HCT116 (cell line): ENCODE measurements around the gene SEL1L3. TPM values are rescaled to one million over a fixed set of nuclear protein-coding genes. Genes with fewer than 3 reads are reported as not detected.

Experiments used
- ATAC-seq: fragments of 200-7000 bp; cut with Tn5 transposase; 2 replicates; pipeline ENCODE4 v1.9.1; 2020; ENCODE audit warnings: mild to moderate bottlenecking, moderate library complexity
- BruUV-seq: library from RNA; stranded (reverse); fragments of 400-500 nt; replicated peaks from 2 replicates; lab custom pipeline; 2021; lab: Mats Ljungman, UMichigan
- CTCF ChIA-PET: fragments of 300-600 bp; sonication (Branson Sonifier 250); formaldehyde crosslinking; loops from one replicate; lab custom pipeline; 2021; ENCODE audit warnings: antibody characterized with exemption; lab: Charles Lee
- POLR2A ChIA-PET: fragments of 300-600, 350-600 bp; sonication (Branson Sonifier 250); formaldehyde crosslinking; loops from one replicate; lab custom pipeline; 2021; ENCODE audit warnings: antibody characterized with exemption; lab: Charles Lee
- RAD21 ChIA-PET, 2 experiments: fragments of 300-600 bp; sonication (Branson Sonifier 250); formaldehyde crosslinking; loops; one replicate each; lab custom pipeline; 2023; ENCODE audit warnings: low total read pairs in 2 of 2; ENCODE audit not compliant: uncharacterized antibody in 2 of 2, unreplicated experiment in 2 of 2, low non-redundant PET in 1 of 2; lab: Charles Lee
- DNase-seq: peaks from one replicate; pipeline ENCODE4 v3.0.0-alpha.2; 2010; ENCODE audit warnings: low read depth, low spot score
- H2AFZ ChIP-seq: fragments of 200-600 bp; shearing (Covaris generic), sonication (generic); 2 replicates; pipeline ENCODE4 v1.6.1; 2017; ENCODE audit warnings: low read depth, mixed run types, mixed read lengths, antibody characterized with exemption, low read length; ENCODE audit not compliant: poor library complexity, severe bottlenecking
- H3K27ac ChIP-seq: 2 replicates; pipeline ENCODE4 v1.5.1; 2012; ENCODE audit warnings: low read depth, low read length
- H3K27me3 ChIP-seq: fragments of 200-600 bp; sonication (generic); 2 replicates; pipeline ENCODE4 v1.6.1; 2016; ENCODE audit warnings: mixed run types, low read length, mixed read lengths; ENCODE audit not compliant: insufficient read depth
- H3K36me3 ChIP-seq, 2 experiments: fragments of 200-500 bp in 1 of 2; fragments of 200-600 bp in 1 of 2; sonication (Bioruptor generic) in 1 of 2; sonication (generic) in 1 of 2; 2 replicates each; pipeline versions ENCODE4 v1.5.1 to v1.6.1; 2014 to 2016; ENCODE audit warnings: low read length in 2 of 2, inconsistent platforms in 1 of 2, mixed read lengths in 1 of 2, mixed run types in 1 of 2; ENCODE audit not compliant: insufficient read depth in 2 of 2, control insufficient read depth in 1 of 2
- H3K4me1 ChIP-seq, 2 experiments: fragments of 200-600 bp in 1 of 2; sonication (generic) in 1 of 2; 2 replicates each; pipeline versions ENCODE4 v1.5.1 to v1.6.1; 2012 to 2017; ENCODE audit warnings: low read length in 2 of 2, inconsistent platforms in 1 of 2, mild to moderate bottlenecking in 1 of 2, mixed read lengths in 1 of 2, mixed run types in 1 of 2, moderate library complexity in 1 of 2; ENCODE audit not compliant: insufficient read depth in 2 of 2, control insufficient read depth in 1 of 2
- H3K4me2 ChIP-seq: fragments of 200-600 bp; sonication (generic); 2 replicates; pipeline ENCODE4 v1.6.1; 2017; ENCODE audit warnings: mixed run types, low read length, mixed read lengths
- H3K4me3 ChIP-seq, 2 experiments: fragments of 200-600 bp in 1 of 2; sonication (generic) in 1 of 2; replicated peaks in 1 of 2; 2 replicates each; pipeline ENCODE4 v1.5.1; 2011 to 2016; ENCODE audit warnings: low read length in 2 of 2, control low read depth in 1 of 2, low read depth in 1 of 2, mild to moderate bottlenecking in 1 of 2, mixed read lengths in 1 of 2, mixed run types in 1 of 2
- H3K79me2 ChIP-seq: fragments of 200-600 bp; sonication (generic); 2 replicates; pipeline ENCODE4 v1.6.1; 2017; ENCODE audit warnings: mild to moderate bottlenecking, mixed run types, low read length, moderate library complexity, mixed read lengths; ENCODE audit not compliant: insufficient read depth
- H3K9ac ChIP-seq: fragments of 200-600 bp; sonication (generic); 2 replicates; pipeline ENCODE4 v1.6.1; 2016; ENCODE audit warnings: low read length, mixed read lengths
- H3K9me2 ChIP-seq: fragments of 200-600 bp; sonication (generic), shearing (Covaris generic); 2 replicates; pipeline ENCODE4 v1.6.1; 2017; ENCODE audit warnings: mixed run types, mild to moderate bottlenecking, moderate library complexity; ENCODE audit not compliant: insufficient read depth
- H3K9me3 ChIP-seq, 2 experiments: fragments of 200-500 bp in 1 of 2; fragments of 200-600 bp in 1 of 2; sonication (Bioruptor generic) in 1 of 2; sonication (generic) in 1 of 2; 2 replicates each; pipeline ENCODE4 v1.6.1; 2014 to 2017; ENCODE audit warnings: low read length in 2 of 2, mixed read lengths in 2 of 2, inconsistent platforms in 1 of 2, low read depth in 1 of 2, mild to moderate bottlenecking in 1 of 2, mixed run types in 1 of 2, moderate library complexity in 1 of 2; ENCODE audit not compliant: control insufficient read depth in 1 of 2, insufficient read depth in 1 of 2
- H4K20me1 ChIP-seq: fragments of 200-600 bp; sonication (generic), shearing (Covaris generic); 2 replicates; pipeline ENCODE4 v1.6.1; 2017; ENCODE audit warnings: mixed run types, mild to moderate bottlenecking, moderate library complexity; ENCODE audit not compliant: insufficient read depth
- CEBPB ChIP-seq: IDR thresholded peaks from 2 replicates; pipeline ENCODE4 v1.6.1; 2012; ENCODE audit warnings: low read depth
- EGR1 ChIP-seq: IDR thresholded peaks from 2 replicates; pipeline ENCODE4 v1.6.1; 2012; ENCODE audit warnings: low read depth
- ELF1 ChIP-seq: IDR thresholded peaks from 2 replicates; pipeline ENCODE4 v1.6.1; 2012; ENCODE audit warnings: low read depth, borderline replicate concordance
- EZH2 ChIP-seq: fragments of 200-600 bp; sonication (generic); IDR thresholded peaks from 2 replicates; pipeline ENCODE4 v1.6.1; 2017; ENCODE audit warnings: antibody characterized with exemption, mixed run types
- EZH2phosphoT487 ChIP-seq: fragments of 200-600 bp; IDR thresholded peaks from 2 replicates; pipeline ENCODE4 v1.6.1; 2018; ENCODE audit warnings: antibody characterized with exemption, borderline replicate concordance
- FOSL1 ChIP-seq: IDR thresholded peaks from 2 replicates; pipeline ENCODE4 v1.6.1; 2012; ENCODE audit warnings: low read depth
- JUND ChIP-seq: IDR thresholded peaks from 2 replicates; pipeline ENCODE4 v1.6.1; 2012
- RAD21 ChIP-seq: IDR thresholded peaks from 2 replicates; pipeline ENCODE4 v1.6.1; 2012; ENCODE audit warnings: low read depth, mild to moderate bottlenecking
- SIN3A ChIP-seq: IDR thresholded peaks from 2 replicates; pipeline ENCODE4 v1.6.1; 2012; ENCODE audit warnings: low read depth
- SRF ChIP-seq: IDR thresholded peaks from 2 replicates; pipeline ENCODE4 v1.6.1; 2012; ENCODE audit warnings: low read depth
- YY1 ChIP-seq: IDR thresholded peaks from 2 replicates; pipeline ENCODE4 v1.6.1; 2011; ENCODE audit warnings: low read length, low read depth, moderate library complexity, mild to moderate bottlenecking; ENCODE audit not compliant: insufficient replicate concordance; ENCODE audit errors: extremely low read depth
- ZFX ChIP-seq: fragments of 450-650 bp; IDR thresholded peaks from 2 replicates; pipeline ENCODE4 v1.6.1; 2017
- ZNF274 ChIP-seq: fragments of 200-500 bp; sonication (Bioruptor generic); IDR thresholded peaks from 2 replicates; pipeline ENCODE4 v1.6.1; 2014; ENCODE audit warnings: mild to moderate bottlenecking, low read depth, low read length, inconsistent platforms
- intact Hi-C: fragments of 100-400 bp; cut with micrococcal nuclease; formaldehyde crosslinking; loops from 2 replicates; pipeline ENCODE4 v1.10.0; 2022
- total RNA-seq: library from RNA; stranded (reverse); gene quantifications from one replicate; pipeline ENCODE4 v1.2.1, GENCODE V29; 2021; ENCODE audit not compliant: unreplicated experiment
- TF ChIP-seq, protein P1 (sequence below): IDR thresholded peaks from 2 replicates; pipeline ENCODE4 v1.6.1; 2012; ENCODE audit warnings: low read depth
- TF ChIP-seq, protein P2 (sequence below), 3 experiments: fragments of 200-600 bp in 1 of 3; sonication (generic) in 1 of 3; IDR thresholded peaks in 2 of 3; conservative IDR thresholded peaks in 1 of 3; 2 replicates each; pipeline ENCODE4 v1.5.1; 2012 to 2017; ENCODE audit warnings: low read depth in 2 of 3, low read length in 2 of 3, antibody characterized with exemption in 1 of 3, borderline replicate concordance in 1 of 3, control low read depth in 1 of 3, mild to moderate bottlenecking in 1 of 3, mixed read lengths in 1 of 3, mixed run types in 1 of 3, moderate library complexity in 1 of 3; ENCODE audit not compliant: insufficient read depth in 1 of 3
- TF ChIP-seq, protein P3 (sequence below): IDR thresholded peaks from 2 replicates; pipeline ENCODE4 v1.6.1; 2011; ENCODE audit warnings: mild to moderate bottlenecking, low read length, moderate library complexity; ENCODE audit not compliant: insufficient replicate concordance; ENCODE audit errors: extremely low read depth
- TF ChIP-seq, protein P4 (sequence below): IDR thresholded peaks from 2 replicates; pipeline ENCODE4 v1.6.1; 2012

SEL1L3 gene
- total RNA-seq, 1 experiment from 2014 or later = 45.0 TPM

DNA sequence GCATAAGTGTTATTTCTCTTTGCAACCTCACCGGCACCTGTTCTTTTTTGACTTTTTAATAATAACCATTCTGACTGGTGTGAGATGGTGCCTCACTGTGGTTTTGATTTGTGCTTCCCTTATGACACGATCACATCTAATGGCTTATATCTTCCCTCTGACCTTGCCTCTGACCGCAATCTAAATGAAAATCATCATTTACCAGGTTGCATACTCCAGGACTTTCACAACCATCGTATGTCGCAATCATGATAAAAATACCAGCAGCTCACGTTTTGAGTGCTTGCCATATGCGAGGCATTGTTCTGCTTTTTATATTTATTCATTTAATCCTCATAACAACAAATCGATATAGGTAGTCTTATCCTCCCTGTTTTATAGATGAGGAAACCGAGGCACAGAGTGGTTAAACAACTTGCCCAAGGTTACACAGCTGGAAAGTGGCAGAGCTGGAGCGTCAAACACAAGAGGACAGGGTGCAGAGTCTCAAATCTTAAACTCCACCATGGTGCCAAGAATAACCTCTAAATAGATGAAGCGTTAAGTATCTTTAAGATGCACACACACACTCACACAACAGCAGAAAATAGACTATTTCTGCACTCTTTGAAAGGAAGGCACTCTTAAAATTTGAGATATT is 102.2 kb downstream of the SEL1L3 start:
- Histone ChIP-seq H3K27me3 (no peaks in the 10 kb centered on the region), H3K9ac (no peak overlapping the region), H3K9me2 (no peaks in the 10 kb centered on the region), H3K36me3 (peaks cover 10 to 19% of the 10 kb centered on the region in 2 experiments), H3K4me3 (no peak overlapping the region), H3K4me2 (no peak overlapping the region), H2AFZ (no peak overlapping the region), H3K9me3 (no peaks in the 10 kb centered on the region), H4K20me1 (no peaks in the 10 kb centered on the region), H3K27ac (no peak overlapping the region), H3K79me2 (no peaks in the 10 kb centered on the region), H3K4me1 (no peaks in the 10 kb centered on the region)
- DNase-seq (no peak), ATAC-seq (no peak)
- ChIA-PET CTCF (interaction anchor here (1.2 to 2.0 kb wide), 2 partner anchors 32 to 320 kb away, joined by 4 to 6 read pairs; no protein-coding TSS in a partner anchor), POLR2A (no interaction called here), RAD21 (no interaction called here)
- intact Hi-C loops = no loop called here
- TF ChIP-seq ZNF274 (no peak), JUND (no peak), EGR1 (no peak), SIN3A (no peak), ZFX (no peak), EZH2phosphoT487 (no peak), YY1 (no peak), ELF1 (no peak), EZH2 (no peak), SRF (no peak), FOSL1 (no peak), RAD21 (no peak), CEBPB (no peak)
- TF ChIP-seq, protein P1, sequence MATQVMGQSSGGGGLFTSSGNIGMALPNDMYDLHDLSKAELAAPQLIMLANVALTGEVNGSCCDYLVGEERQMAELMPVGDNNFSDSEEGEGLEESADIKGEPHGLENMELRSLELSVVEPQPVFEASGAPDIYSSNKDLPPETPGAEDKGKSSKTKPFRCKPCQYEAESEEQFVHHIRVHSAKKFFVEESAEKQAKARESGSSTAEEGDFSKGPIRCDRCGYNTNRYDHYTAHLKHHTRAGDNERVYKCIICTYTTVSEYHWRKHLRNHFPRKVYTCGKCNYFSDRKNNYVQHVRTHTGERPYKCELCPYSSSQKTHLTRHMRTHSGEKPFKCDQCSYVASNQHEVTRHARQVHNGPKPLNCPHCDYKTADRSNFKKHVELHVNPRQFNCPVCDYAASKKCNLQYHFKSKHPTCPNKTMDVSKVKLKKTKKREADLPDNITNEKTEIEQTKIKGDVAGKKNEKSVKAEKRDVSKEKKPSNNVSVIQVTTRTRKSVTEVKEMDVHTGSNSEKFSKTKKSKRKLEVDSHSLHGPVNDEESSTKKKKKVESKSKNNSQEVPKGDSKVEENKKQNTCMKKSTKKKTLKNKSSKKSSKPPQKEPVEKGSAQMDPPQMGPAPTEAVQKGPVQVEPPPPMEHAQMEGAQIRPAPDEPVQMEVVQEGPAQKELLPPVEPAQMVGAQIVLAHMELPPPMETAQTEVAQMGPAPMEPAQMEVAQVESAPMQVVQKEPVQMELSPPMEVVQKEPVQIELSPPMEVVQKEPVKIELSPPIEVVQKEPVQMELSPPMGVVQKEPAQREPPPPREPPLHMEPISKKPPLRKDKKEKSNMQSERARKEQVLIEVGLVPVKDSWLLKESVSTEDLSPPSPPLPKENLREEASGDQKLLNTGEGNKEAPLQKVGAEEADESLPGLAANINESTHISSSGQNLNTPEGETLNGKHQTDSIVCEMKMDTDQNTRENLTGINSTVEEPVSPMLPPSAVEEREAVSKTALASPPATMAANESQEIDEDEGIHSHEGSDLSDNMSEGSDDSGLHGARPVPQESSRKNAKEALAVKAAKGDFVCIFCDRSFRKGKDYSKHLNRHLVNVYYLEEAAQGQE = no peak
- TF ChIP-seq, protein P2, sequence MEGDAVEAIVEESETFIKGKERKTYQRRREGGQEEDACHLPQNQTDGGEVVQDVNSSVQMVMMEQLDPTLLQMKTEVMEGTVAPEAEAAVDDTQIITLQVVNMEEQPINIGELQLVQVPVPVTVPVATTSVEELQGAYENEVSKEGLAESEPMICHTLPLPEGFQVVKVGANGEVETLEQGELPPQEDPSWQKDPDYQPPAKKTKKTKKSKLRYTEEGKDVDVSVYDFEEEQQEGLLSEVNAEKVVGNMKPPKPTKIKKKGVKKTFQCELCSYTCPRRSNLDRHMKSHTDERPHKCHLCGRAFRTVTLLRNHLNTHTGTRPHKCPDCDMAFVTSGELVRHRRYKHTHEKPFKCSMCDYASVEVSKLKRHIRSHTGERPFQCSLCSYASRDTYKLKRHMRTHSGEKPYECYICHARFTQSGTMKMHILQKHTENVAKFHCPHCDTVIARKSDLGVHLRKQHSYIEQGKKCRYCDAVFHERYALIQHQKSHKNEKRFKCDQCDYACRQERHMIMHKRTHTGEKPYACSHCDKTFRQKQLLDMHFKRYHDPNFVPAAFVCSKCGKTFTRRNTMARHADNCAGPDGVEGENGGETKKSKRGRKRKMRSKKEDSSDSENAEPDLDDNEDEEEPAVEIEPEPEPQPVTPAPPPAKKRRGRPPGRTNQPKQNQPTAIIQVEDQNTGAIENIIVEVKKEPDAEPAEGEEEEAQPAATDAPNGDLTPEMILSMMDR (IDR thresholded peaks at IDR 0.05 in 2 of 3, conservative IDR thresholded peaks at IDR 0.05 in 1 of 3; ENCODE audit: borderline replicate concordance in 1 of 3, insufficient read depth in 1 of 3, low read depth in 2 of 3, low read length in 2 of 3) = no peak
- TF ChIP-seq, protein P3, sequence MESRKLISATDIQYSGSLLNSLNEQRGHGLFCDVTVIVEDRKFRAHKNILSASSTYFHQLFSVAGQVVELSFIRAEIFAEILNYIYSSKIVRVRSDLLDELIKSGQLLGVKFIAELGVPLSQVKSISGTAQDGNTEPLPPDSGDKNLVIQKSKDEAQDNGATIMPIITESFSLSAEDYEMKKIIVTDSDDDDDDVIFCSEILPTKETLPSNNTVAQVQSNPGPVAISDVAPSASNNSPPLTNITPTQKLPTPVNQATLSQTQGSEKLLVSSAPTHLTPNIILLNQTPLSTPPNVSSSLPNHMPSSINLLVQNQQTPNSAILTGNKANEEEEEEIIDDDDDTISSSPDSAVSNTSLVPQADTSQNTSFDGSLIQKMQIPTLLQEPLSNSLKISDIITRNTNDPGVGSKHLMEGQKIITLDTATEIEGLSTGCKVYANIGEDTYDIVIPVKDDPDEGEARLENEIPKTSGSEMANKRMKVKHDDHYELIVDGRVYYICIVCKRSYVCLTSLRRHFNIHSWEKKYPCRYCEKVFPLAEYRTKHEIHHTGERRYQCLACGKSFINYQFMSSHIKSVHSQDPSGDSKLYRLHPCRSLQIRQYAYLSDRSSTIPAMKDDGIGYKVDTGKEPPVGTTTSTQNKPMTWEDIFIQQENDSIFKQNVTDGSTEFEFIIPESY = no peak
- TF ChIP-seq, protein P4, sequence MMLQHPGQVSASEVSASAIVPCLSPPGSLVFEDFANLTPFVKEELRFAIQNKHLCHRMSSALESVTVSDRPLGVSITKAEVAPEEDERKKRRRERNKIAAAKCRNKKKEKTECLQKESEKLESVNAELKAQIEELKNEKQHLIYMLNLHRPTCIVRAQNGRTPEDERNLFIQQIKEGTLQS = no peak
- no TSS peak for BruUV-seq
